Measurements from ENCODE around the gene TTC38. TPM values are rescaled to one million over a fixed set of nuclear protein-coding genes. Genes with fewer than 3 reads are reported as not detected.
"Not testable (repeated sequence)": the region's sequence is repeated elsewhere in the genome, so short reads cannot be mapped to it uniquely, and the experiment has no call there.

TTC38 gene
- polyA plus RNA-seq, 1 donor, result 20.4 TPM

DNA sequence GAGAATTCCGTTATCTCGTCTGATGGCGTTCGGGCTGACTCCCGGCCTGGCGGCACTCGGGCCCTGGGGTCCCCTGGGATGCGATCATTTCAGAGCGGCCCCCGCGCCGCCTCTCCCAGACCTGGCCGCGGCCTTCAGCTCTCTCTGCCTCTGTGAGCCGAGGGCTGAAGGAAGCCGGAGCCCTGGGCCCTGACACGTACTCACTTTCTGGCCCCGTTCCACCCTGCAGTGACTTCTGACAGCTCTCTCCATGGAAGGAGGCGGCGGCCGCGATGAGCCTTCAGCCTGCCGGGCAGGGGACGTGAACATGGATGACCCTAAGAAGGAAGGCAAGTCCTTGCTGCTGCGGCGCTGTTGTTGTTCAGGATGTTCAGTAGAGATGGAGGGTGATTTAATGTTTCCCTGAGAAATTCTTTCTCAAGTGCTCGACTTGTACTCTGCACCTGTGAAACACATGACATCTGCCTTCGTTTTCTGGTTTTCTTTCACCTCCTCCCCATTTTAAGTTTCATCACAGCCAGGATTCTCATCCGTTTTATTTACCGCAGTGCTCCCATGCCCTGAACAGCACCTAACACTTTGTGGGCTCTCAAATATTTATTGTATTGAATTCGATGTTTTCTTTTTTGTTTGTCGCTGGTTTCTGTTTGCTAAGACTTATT is 29.5 kb downstream of the TTC38 start:
- peak; percentile 43 for DNase-seq

- DNase-seq, result no peak
These were observed 31.3 kb downstream of the TTC38 start for GRCh38 chr22:46299101-46299500.

DNA sequence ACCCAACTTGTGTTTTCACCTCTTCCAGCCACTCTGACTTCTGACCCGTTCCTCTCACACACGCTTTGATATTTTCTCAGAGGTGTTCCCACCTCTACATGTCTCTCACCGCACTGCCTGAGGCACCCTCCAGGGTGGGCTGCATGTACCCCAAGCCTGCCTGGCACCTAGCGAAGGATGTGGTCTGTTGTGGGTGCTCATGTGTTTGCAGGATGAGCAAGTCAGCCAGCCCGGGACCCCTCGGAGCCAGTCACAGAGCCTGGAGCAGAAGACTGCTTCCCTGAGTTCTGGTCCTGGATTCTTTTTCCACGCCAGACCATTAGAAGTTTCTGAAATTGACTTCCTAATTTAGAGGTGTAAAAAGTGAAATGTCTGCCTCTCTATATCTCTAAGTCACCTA is 32.7 kb downstream of the TTC38 start:
- DNase-seq, result no peak

DNA sequence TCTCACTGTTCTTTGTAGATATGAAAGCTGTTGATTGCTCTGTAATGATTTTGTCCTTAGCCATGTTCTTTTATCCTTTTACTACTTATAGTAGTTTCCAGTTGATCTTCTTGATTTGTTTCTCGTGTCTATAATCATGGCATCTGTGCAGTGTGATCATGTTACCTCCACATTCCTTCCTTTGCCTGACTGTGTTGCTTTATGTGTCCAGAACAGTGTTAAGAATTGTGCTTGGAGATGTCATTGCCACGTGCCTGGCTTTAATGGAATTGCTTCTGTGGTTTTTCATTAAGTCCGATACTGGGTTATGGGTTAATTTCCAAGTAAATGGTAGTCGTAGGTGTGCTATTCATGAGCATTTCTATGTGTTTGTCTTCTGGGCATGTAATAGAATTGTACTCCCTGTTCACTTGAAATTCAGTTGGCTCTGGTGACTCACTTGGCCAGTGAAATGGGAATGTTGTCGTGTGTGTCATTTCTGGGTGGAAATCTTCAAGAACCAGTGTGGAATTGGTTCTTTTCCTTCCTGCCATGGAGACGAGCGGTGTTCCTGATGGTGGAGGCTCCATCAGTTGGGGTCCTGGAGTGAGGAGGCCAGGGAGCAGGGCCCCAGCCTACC is 35.6 kb downstream of the TTC38 start:
- DNase-seq, result no peak

DNA sequence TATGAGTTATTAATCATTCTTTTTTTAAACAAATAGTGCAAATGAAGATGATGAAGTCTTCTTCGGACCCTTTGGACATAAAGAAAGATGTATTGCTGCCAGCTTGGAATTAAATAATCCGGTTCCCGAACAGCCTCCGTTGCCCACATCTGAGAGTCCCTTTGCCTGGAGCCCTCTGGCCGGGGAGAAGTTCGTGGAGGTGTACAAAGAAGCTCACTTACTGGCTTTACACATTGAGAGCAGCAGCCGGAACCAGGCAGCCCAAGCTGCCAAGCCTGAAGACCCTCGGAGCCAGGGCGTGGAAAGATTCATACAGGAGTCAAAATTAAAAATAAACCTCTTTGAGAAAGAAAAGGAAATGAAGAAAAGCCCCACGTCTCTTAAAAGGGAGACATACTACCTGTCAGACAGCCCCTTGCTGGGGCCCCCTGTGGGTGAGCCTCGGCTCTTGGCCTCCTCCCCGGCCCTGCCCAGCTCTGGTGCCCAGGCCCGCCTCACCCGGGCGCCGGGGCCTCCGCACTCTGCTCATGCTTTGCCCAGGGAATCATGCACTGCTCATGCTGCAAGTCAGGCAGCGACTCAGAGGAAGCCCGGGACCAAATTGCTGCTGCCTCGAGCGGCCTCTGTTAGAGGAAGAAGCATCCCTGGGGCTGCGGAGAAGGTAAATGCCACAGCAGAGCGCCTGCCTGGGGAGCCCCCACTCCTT is 40.6 kb downstream of the TTC38 start:
- DNase-seq, result no peak

DNA sequence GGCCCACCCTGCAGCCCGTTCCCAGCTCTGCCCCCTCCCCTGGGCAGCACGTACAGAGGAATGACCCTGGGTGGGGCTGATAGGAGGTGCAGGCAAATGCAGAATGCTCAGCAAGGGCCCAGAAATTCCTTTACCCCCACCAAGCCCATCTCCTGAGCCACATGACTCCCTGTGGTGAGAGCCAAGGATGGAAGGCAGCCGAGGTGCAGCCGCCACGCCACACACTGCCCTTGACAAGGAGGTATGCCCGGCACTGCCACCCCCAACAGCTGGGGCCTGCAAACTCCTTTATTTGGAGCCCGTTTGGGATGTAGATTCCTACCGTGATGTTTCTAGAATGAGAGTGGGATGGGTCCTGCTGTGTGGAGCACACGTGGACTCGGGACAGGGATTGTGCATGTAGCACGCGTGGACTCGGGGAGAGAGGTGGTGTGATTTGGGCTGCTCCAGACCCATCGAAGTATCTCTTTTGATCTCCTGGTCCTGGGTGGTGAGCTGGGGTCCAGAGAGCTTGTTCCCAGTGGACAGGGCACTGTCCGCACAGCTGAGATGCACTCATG is 41.8 kb downstream of the TTC38 start:
- no peak for DNase-seq

DNA sequence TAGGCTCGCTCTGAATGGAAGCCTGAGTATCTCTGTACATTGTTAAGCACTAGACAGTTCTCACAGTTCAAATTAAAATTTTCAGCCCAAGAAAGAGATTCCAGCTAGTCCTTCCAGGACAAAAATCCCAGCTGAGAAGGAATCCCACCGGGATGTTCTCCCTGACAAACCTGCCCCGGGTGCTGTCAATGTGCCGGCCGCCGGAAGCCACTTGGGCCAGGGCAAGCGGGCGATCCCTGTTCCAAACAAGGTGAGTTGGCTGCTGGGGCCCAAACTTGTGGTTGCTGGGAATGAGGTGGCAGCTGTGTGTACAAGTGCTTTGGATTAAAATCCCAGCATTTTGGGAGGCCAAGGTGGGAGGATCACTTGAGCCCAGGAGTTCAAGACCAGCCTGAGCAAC is 44.2 kb downstream of the TTC38 start:
- DNase-seq, result no peak

DNA sequence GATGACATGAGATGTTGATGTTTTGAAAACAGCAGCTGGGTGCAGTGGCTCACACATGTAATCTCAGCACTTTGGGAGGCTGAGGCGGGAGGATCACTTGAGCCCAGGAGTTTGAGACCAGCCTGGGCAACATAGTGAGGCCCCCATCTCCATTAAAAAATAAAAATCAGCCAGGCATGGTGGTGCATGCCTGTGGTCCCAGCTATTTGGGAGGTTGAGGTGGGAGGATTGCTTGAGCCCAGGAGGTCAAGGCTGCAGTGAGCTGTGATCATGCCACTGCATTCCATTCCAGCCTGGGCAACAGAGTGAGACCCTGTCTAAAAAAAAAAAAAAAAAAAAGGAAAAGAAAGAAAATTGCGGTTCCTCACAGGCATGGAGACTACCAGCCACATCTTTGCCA is 45.0 kb downstream of the TTC38 start:
- DNase-seq, result not testable (repeated sequence)

DNA sequence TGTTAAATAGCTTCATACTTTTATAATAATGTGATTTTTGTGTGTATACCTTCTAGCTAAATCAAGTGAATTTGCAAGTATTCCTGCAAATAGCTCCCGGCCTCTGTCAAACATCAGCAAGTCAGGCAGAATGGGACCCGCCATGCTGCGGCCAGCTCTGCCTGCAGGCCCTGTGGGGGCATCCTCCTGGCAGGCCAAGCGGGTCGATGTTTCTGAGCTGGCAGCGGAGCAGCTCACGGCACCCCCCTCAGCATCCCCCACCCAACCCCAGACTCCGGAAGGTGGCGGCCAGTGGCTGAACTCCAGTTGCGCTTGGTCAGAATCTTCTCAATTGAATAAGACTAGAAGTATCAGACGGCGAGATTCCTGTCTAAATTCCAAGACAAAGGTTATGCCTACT is 48.2 kb downstream of the TTC38 start:
- no peak for DNase-seq

DNA sequence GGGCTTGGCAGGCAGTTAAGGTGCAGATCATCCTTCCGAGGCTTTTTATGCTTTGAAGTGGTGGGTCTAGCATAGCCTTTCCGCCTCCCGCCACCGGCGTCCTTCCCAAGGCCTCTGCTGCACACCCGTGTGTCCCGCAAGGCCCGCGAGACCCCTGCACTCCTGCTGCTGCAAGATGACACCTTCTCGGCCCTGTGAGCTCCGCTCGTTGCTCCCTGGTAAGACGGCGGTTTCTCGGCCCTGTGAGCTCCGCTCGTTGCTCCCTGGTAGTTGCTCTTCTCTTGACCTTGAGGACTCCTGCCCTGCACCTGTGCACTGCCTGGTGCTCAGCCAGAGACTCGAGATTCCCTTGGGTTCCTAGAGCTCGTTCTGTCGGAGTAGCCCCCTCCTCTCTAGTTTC is 49.8 kb downstream of the TTC38 start:
- DNase-seq, result no peak

DNA sequence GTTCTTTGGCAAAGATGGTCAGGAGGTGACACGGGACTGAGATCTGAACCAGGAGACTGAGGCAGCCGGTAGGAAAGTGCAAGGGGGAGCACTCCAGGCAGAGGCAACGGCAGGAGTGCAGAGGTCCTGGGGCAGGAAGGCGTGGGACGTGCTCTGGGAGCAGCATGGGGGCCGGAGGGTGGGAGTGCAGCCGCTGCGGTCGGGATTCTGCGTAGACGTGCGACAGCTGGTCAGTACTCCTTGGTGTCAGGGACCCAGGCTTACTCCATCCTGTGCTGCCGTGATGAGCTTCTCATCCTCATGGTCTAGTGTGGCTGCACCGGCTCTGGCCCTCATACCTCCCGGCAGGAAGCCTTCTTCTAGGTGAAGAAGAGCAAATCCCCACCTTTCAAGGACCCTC is 50.8 kb downstream of the TTC38 start:
- no peak for DNase-seq

GRCh38 chr22:46319319-46319718 is 51.5 kb downstream of the TTC38 start:
- no peak for DNase-seq

DNA sequence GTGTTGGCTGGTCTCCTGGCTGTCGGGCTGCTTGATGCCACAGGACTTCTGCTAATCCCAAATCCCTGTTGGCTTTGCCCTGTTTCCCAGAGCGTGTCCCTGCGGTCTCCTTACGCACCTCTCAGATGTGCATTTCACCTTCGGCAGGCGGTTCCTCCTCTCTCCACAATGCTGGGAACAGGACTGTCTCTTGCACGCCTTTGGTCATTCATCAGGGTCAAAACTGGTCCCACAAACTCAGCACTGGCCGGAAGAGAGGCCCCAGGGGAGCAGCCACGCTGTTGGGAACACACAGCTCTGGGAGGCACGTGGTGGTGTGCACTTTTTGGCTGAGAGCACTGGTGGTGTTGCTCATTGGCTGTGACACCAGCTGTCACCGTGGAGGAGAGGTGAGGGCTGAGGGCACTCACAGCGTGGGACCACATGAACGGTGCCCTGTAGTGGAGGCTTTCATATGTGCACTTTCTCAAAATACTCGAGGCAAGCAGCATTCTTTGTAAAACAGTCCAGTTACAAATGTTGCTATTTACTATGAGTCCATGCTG is 52.4 kb downstream of the TTC38 start:
- no peak for DNase-seq

GRCh38 chr22:46320716-46321386 is 53.0 kb downstream of the TTC38 start:
- no peak for DNase-seq

DNA sequence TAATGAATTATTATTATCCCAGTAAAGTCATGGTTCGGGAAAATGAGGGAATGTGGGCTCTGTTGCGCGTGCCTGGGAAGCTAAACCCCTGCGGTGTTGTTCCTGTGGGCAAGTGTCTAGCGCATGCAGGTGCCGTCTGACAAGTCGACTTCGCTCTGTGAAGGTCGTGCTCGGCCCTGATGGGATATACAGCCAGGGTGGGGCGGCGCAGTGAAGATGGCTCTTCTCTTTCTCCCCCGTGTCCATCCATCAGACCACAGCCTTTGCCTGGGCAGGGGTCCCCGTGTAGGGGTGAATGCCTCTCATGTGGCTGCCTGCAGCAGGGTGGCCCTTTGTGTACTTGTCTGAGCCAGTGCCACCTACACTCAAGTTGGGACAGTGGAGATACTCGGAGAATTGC is 54.9 kb downstream of the TTC38 start:
- DNase-seq, result no peak

GRCh38 chr22:46323162-46323561 is 55.4 kb downstream of the TTC38 start:
- DNase-seq, result no peak

DNA sequence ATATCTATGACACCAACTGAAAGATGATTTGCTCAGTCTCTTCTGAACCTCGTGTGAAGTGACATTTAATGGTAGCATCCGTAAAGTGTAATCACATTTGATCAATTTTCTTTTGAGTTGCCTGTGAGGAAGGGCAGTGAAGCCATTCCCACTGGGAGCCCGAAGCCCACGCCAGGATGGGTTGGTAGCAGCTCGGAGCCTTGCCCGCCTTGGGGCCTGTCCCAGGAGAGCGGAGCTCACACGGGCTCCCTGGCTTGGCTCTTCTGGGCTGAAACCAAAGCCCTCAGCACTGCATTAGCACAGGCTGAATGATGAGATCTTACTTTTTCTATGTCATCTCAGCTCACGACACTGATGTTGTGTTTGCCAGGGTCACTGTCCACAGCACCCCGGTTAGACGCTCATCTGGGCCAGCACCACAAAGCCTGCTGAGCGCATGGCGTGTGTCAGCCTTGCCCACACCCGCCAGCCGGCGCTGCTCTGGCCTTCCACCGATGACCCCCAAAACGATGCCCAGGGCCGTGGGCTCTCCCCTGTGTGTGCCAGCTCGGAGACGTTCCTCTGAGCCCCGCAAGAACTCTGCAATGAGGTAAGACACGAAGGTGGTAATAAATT is 58.4 kb downstream of the TTC38 start:
- DNase-seq, result no peak

GRCh38 chr22:46327691-46328465 is 60.1 kb downstream of the TTC38 start:
- DNase-seq, result no peak

GRCh38 chr22:46328797-46329196 is 61.0 kb downstream of the TTC38 start:
- no peak for DNase-seq

- no peak for DNase-seq
These were observed 61.8 kb downstream of the TTC38 start for GRCh38 chr22:46329616-46330015.

DNA sequence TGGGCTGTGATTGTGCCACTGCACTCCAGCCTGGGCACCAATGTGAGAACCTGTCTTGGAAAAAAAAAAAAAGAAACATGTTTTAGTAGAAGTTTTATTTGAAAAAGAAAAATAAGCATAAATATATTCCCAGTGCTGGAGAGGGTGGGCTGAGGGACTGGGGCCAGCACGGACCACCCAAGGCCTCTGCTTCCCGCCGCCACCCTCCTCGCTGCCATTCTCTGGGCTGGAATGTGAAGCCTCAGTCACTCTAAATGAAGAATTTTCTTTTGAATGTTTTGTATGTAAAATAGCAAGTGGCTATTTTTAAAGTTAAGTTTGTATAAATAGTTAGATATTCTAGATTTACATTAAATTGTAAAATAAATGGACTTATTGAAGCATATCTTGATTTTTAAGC is 62.6 kb downstream of the TTC38 start:
- DNase-seq, result no peak

GRCh38 chr22:46331496-46331895 is 63.7 kb downstream of the TTC38 start:
- no peak for DNase-seq

Measured in hindlimb muscle (tissue), 1 donor.